B cell (primary cell): ENCODE data around the gene GABPB2. TPM values are rescaled to one million over a fixed set of nuclear protein-coding genes. Genes with fewer than 3 reads are reported as not detected.

Source experiments
- ATAC-seq: fragments of 200-7000 bp; cut with Tn5 transposase; one replicate; pipeline ENCODE4 v1.10.0; 2021; ENCODE audit warnings: low read depth, mild to moderate bottlenecking, moderate number of reproducible peaks, moderate library complexity
- CTCF ChIA-PET: fragments of 350-600 bp; sonication (Branson Sonifier 250); formaldehyde crosslinking; loops from one replicate; lab custom pipeline; 2021; ENCODE audit warnings: antibody characterized with exemption, inconsistent platforms; lab: Charles Lee
- POLR2A ChIA-PET: fragments of 350-600 bp; sonication (Branson Sonifier 250); formaldehyde crosslinking; loops from one replicate; lab custom pipeline; 2021; ENCODE audit warnings: antibody characterized with exemption; lab: Charles Lee
- DNase-seq: peaks from one replicate; pipeline ENCODE4 v3.0.0; 2013
- H2AFZ ChIP-seq: 2 replicates; pipeline ENCODE4 v1.6.1; 2012; ENCODE audit warnings: mild to moderate bottlenecking, low read depth, low read length; ENCODE audit not compliant: insufficient read depth, poor library complexity, severe bottlenecking
- H3K27ac ChIP-seq, 2 donors: 1 replicate in 1 of 2; 2 replicates in 1 of 2; pipeline ENCODE4 v1.5.1; 2012 to 2013; ENCODE audit warnings: low read length in 2 of 2, mild to moderate bottlenecking in 2 of 2, moderate library complexity in 1 of 2
- H3K27me3 ChIP-seq, 4 experiments: fragments of 200-600 bp in 1 of 4; sonication (generic) in 1 of 4; replicated peaks in 1 of 4; 1 replicate in 2 of 4; 2 replicates in 2 of 4; pipeline versions ENCODE4 v1.6.1 to v1.7.0; 2013 to 2016; ENCODE audit warnings: low read length in 3 of 4, mild to moderate bottlenecking in 2 of 4, mixed read lengths in 1 of 4, moderate library complexity in 1 of 4; ENCODE audit not compliant: insufficient read depth in 4 of 4, control insufficient read depth in 3 of 4; ENCODE audit errors: control extremely low read depth in 1 of 4
- H3K36me3 ChIP-seq, 2 experiments: replicated peaks in 1 of 2; 1 replicate in 1 of 2; 2 replicates in 1 of 2; pipeline versions ENCODE4 v1.6.1 to v1.7.1; 2013; ENCODE audit warnings: low read length in 1 of 2; ENCODE audit not compliant: insufficient read depth in 2 of 2, control insufficient read depth in 1 of 2; ENCODE audit errors: control extremely low read depth in 1 of 2, extremely low read depth in 1 of 2
- H3K4me1 ChIP-seq, 2 donors: fragments of 200-600 bp in 1 of 2; sonication (generic) in 1 of 2; 1 replicate in 1 of 2; 2 replicates in 1 of 2; pipeline versions ENCODE4 v1.5.1 to v1.6.1; 2013 to 2017; ENCODE audit warnings: low read length in 2 of 2; ENCODE audit not compliant: control insufficient read depth in 2 of 2, insufficient read depth in 2 of 2
- H3K4me2 ChIP-seq: replicated peaks from 2 replicates; pipeline ENCODE3; 2012; ENCODE audit warnings: mild to moderate bottlenecking, low read depth, low read length; ENCODE audit not compliant: poor library complexity, severe bottlenecking
- H3K4me3 ChIP-seq, 5 experiments: fragments of 200-600 bp in 1 of 5; sonication (generic) in 1 of 5; 1 replicate in 3 of 5; 2 replicates in 2 of 5; pipeline versions ENCODE4 v1.5.1 to v1.7.0; 2011 to 2016; ENCODE audit warnings: low read length in 4 of 5, mild to moderate bottlenecking in 4 of 5, low read depth in 2 of 5, control low read depth in 1 of 5, moderate library complexity in 1 of 5; ENCODE audit not compliant: insufficient read depth in 1 of 5; ENCODE audit errors: control extremely low read depth in 1 of 5, extremely low read depth in 1 of 5
- H3K79me2 ChIP-seq: fragments of 200-600 bp; sonication (generic); one replicate; pipeline ENCODE4 v1.6.0; 2016; ENCODE audit warnings: low read length; ENCODE audit not compliant: control insufficient read depth, insufficient read depth
- H3K9ac ChIP-seq: fragments of 200-600 bp; sonication (generic); 2 replicates; pipeline ENCODE4 v1.6.1; 2017; ENCODE audit warnings: mild to moderate bottlenecking, low read length, moderate library complexity
- H3K9me3 ChIP-seq, 3 donors: one replicate each; pipeline versions ENCODE4 v1.6.1 to v1.7.1; 2013; ENCODE audit warnings: low read length in 2 of 3; ENCODE audit not compliant: control insufficient read depth in 2 of 3, insufficient read depth in 1 of 3; ENCODE audit errors: control extremely low read depth in 1 of 3
- H4K20me1 ChIP-seq: 2 replicates; pipeline ENCODE4 v1.6.0; 2012; ENCODE audit warnings: mild to moderate bottlenecking, low read length; ENCODE audit not compliant: insufficient read depth, control insufficient read depth, poor library complexity, severe bottlenecking
- H3K27ac Mint-ChIP-seq: one replicate; pipeline ENCODE4 v1.8.0; 2021; ENCODE audit warnings: mixed read lengths
- H3K27me3 Mint-ChIP-seq: one replicate; pipeline ENCODE4 v1.8.0; 2021; ENCODE audit warnings: mixed read lengths
- H3K4me1 Mint-ChIP-seq: one replicate; pipeline ENCODE4 v1.8.0; 2021; ENCODE audit warnings: mixed read lengths
- H3K4me3 Mint-ChIP-seq: one replicate; pipeline ENCODE4 v1.8.0; 2021; ENCODE audit warnings: mixed read lengths
- H3K9me3 Mint-ChIP-seq: one replicate; pipeline ENCODE4 v1.8.0; 2022; ENCODE audit warnings: mixed read lengths; ENCODE audit not compliant: insufficient read depth
- EZH2 ChIP-seq: IDR thresholded peaks from 2 replicates; pipeline ENCODE4 v1.6.1; 2012; ENCODE audit warnings: borderline replicate concordance, low read depth, mild to moderate bottlenecking, moderate library complexity, low read length; ENCODE audit not compliant: insufficient read depth, poor library complexity, severe bottlenecking
- WGBS: methylation state at CpG from one replicate; pipeline ENCODE4 v1.1.5; 2013; ENCODE audit warnings: missing lambda C conversion rate; ENCODE audit not compliant: insufficient coverage; 5-methylcytosine and 5-hydroxymethylcytosine counted together
- intact Hi-C: fragments of 100-400 bp; cut with micrococcal nuclease; formaldehyde crosslinking; loops from one replicate; pipeline ENCODE4 v1.10.0; 2022
- polyA plus RNA-seq: library from polyadenylated mRNA; depleted of rRNA; stranded (reverse); fragments of >200 nt; gene quantifications from 2 replicates; pipeline ENCODE4 v1.2.3, GENCODE V29; 2012
- total RNA-seq, 2 donors: library from RNA; stranded (reverse); fragments of 120-200 nt in 1 of 2; gene quantifications; 1 replicate in 1 of 2; 2 replicates in 1 of 2; pipeline versions ENCODE4 v1.2.3 to v1.2.4, GENCODE V29; 2013 to 2022
- TF ChIP-seq, protein P1 (sequence below): fragments of 200-600 bp; IDR thresholded peaks from one replicate; pipeline ENCODE4 v1.8.0; 2022; ENCODE audit warnings: antibody characterized with exemption, mild to moderate bottlenecking

The GABPB2 gene
- total and polyA plus RNA-seq, 2 donors (not counting 1 experiment from before 2014, with no cell fraction given): 15.1 to 22.4 TPM

DNA sequence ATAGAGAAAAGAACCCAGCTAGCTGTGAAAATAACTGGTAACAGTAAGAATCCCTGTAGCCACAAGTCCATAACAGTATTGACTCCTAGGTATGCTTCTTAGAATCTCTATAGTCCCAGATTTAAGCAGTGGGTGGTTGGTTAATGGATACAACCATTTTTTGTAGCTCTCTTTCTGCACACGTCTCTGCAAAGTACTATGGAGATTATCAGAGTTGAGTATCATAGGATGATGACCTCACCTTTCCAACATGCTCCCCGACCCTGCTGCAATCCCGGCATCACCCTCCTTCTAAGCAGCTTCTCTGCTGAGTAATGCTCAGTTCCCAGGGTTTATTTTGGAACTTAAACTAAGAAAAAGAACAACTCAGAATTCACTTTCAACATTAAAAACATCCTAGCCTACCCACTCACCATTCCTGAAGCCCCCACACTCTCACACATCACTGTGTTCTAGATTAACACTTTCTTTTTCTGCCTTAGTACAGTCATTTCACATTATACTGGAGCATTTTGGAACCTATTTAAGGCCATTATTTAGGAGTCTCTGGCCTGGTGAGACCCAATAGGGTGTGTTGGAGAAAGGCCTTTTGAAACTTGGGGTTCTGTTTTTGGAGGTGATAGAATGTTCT, 7.7 kb upstream of the GABPB2 start:
- Histone ChIP-seq H3K79me2 (peaks cover 31% of the 10 kb centered on the region), H3K27ac (no peak overlapping the region), H3K4me3 (no peak overlapping the region), H3K4me1 (peaks cover 10 to 12% of the 10 kb centered on the region in 2 donors), H2AFZ (no peak overlapping the region), H4K20me1 (peaks cover 6% of the 10 kb centered on the region), H3K9me3 (no peaks in the 10 kb centered on the region), H3K36me3 (no peaks in the 10 kb centered on the region), H3K27me3 (no peaks in the 10 kb centered on the region), H3K4me2 (no peak overlapping the region), H3K9ac (no peak overlapping the region)
- ATAC-seq (no peak), DNase-seq (no peak)
- no peak overlapping the region for H3K4me3 Mint-ChIP-seq
- WGBS: 92% methylated on average over 2 of the region's 3 CpGs
- H3K9me3 Mint-ChIP-seq: no peaks in the 10 kb centered on the region
- TF ChIP-seq, protein P1, sequence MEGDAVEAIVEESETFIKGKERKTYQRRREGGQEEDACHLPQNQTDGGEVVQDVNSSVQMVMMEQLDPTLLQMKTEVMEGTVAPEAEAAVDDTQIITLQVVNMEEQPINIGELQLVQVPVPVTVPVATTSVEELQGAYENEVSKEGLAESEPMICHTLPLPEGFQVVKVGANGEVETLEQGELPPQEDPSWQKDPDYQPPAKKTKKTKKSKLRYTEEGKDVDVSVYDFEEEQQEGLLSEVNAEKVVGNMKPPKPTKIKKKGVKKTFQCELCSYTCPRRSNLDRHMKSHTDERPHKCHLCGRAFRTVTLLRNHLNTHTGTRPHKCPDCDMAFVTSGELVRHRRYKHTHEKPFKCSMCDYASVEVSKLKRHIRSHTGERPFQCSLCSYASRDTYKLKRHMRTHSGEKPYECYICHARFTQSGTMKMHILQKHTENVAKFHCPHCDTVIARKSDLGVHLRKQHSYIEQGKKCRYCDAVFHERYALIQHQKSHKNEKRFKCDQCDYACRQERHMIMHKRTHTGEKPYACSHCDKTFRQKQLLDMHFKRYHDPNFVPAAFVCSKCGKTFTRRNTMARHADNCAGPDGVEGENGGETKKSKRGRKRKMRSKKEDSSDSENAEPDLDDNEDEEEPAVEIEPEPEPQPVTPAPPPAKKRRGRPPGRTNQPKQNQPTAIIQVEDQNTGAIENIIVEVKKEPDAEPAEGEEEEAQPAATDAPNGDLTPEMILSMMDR: no peak
- TF ChIP-seq EZH2: no peak
- ChIA-PET CTCF (interaction anchor here (0.5 to 9.2 kb wide), 6 partner anchors 9 to 620 kb away, joined by 3 to 63 read pairs (median 4); partner anchors contain the start of gene C1orf56), POLR2A (no interaction called here)
- H3K27me3 Mint-ChIP-seq: no peaks in the 10 kb centered on the region
- H3K4me1 Mint-ChIP-seq: peaks cover 19% of the 10 kb centered on the region
- no peak overlapping the region for H3K27ac Mint-ChIP-seq
- intact Hi-C loops: no loop called here

GRCh38 chr1:151065089-151065645, 5.4 kb upstream of the GABPB2 start:
- Histone ChIP-seq H3K4me3 (no peak overlapping the region), H3K9ac (no peak overlapping the region), H3K27me3 (no peaks in the 10 kb centered on the region), H3K36me3 (no peaks in the 10 kb centered on the region), H3K27ac (no peak overlapping the region), H3K4me2 (no peak overlapping the region), H4K20me1 (no peaks in the 10 kb centered on the region), H2AFZ (no peak overlapping the region), H3K4me1 (peaks cover 12 to 13% of the 10 kb centered on the region in 2 donors), H3K79me2 (peaks cover 16% of the 10 kb centered on the region), H3K9me3 (no peaks in the 10 kb centered on the region)
- ATAC-seq: no peak
- H3K4me3 Mint-ChIP-seq: no peak overlapping the region
- no peak for TF ChIP-seq EZH2
- TF ChIP-seq, protein P1: no peak
- H3K27me3 Mint-ChIP-seq: no peaks in the 10 kb centered on the region
- ChIA-PET POLR2A (interaction anchor here (0.6 kb wide), 1 partner anchor 189 kb away, joined by 7 read pairs; the partner anchor contains the start of gene PSMD4), CTCF (interaction anchor here (1.0 to 1.3 kb wide), 3 partner anchors 9 to 70 kb away, joined by 3 to 4 read pairs (median 3); no protein-coding TSS in a partner anchor)
- no peaks in the 10 kb centered on the region for H3K9me3 Mint-ChIP-seq
- peaks cover 14% of the 10 kb centered on the region for H3K4me1 Mint-ChIP-seq
- no peak for DNase-seq
- intact Hi-C loops: no loop called here
- H3K27ac Mint-ChIP-seq: no peak overlapping the region
